Measurements from ENCODE around the gene EPHB1. TPM values are rescaled to one million over a fixed set of nuclear protein-coding genes. Genes with fewer than 3 reads are reported as not detected.

Gene EPHB1
- total and polyA plus RNA-seq, 2 donors (not counting 3 experiments of a cell fraction or from before 2014, with no cell fraction given): 1.3 to 5.2 TPM

DNA sequence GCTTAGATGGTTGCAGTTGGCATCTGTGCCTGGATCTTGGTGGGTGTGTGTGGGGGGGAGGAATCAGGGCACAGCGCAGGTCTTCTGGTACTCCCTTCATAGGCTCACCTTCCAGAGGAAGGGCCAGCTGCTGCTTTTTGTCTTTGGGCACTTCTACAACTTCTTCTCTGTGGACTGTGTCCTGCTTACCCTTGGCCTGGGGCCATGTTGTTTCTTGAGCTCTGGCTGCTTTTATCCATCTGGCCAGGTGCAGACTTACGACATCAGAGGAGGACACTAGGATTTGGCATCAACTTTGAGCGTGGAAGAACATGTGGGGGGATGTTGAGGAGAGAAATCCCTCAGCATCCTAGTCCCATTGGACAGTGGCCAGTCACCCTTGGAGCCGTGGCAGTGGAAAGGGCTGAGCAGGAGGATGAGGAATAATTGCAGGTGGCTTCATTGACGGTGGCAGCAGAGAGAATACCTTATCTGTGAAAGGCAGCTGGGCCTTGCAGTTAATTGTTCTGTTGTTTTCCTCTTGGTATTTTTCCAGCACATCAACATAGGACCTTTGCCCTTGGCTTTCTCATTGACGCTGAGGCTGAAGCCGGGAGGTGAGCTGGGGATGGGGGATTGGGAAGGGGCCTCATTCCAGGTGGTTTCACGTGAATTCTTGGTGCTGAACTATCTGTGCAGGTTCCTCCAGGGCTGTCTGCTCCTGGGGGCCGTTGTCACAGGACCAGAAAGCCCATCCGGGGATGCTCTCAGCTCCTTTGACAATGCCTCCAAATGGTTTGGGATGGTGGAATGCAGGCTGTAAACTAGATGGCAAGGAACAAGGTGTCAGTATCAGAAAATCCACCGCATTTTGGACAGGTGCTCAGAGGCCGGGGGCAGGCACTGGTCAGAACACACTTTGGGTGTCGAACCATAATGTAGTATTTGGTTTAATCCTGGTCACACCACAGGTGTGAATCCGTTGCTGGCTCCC, 9.7 kb downstream of the EPHB1 start:
- Histone ChIP-seq H4K20me1 (replicated peaks; ENCODE audit: control insufficient read depth, extremely low read depth, insufficient read depth, low read length) (no peaks in the 10 kb centered on the region), H3K4me3 (replicated peaks in 1 of 3; ENCODE audit: insufficient read depth in 1 of 3, low read depth in 1 of 3, low read length in 3 of 3) (no peak overlapping the region), H3K4me1 (ENCODE audit: control insufficient read depth, extremely low read depth, insufficient read depth, low read length) (no peaks in the 10 kb centered on the region), H3K9me3 (replicated peaks; ENCODE audit: control insufficient read depth, insufficient read depth, low read length) (no peaks in the 10 kb centered on the region), H3K27me3 (ENCODE audit: control insufficient read depth in 2 of 2, insufficient read depth in 2 of 2, low read length in 2 of 2) (peaks cover 0 to 3% of the 10 kb centered on the region in 2 experiments), H3K36me3 (ENCODE audit: control insufficient read depth in 2 of 2, extremely low read depth in 1 of 2, insufficient read depth in 2 of 2, low read length in 2 of 2) (no peaks in the 10 kb centered on the region), H3K9ac (replicated peaks; ENCODE audit: extremely low read depth, insufficient read depth, low read length) (no peak overlapping the region), H3K27ac (ENCODE audit: insufficient read depth, low read depth, low read length) (no peak overlapping the region), H3K4me2 (ENCODE audit: insufficient read depth, low read length) (no peak overlapping the region), H3K9me1 (replicated peaks; ENCODE audit: control insufficient read depth, extremely low read depth, insufficient read depth, low read length) (no peaks in the 10 kb centered on the region), H2AFZ (ENCODE audit: low read depth, low read length) (no peak overlapping the region), H3K79me2 (ENCODE audit: control insufficient read depth, insufficient read depth, low read length) (no peaks in the 10 kb centered on the region)
- POLR2A ChIA-PET: no interaction called here
- dilution Hi-C loops (cut with MboI; ENCODE audit: extremely low pct_ligation_motif_present, low sequenced_read_pairs) (no loop called here), intact Hi-C loops (cut with micrococcal nuclease) (no loop called here)
- no TSS peak for BruUV-seq (replicated peaks)
- FAIRE-seq: no peak
- TF ChIP-seq EZH2 (IDR thresholded peaks at IDR 0.05; ENCODE audit: borderline replicate concordance, low read depth, low read length, severe bottlenecking): no peak
- no peak for TF ChIP-seq POLR2AphosphoS5 (IDR thresholded peaks at IDR 0.05; ENCODE audit: insufficient read depth, low read depth, low read length)
- no peak for TF ChIP-seq POLR2A (IDR thresholded peaks at IDR 0.05; ENCODE audit: low read depth, low read length)
- TF ChIP-seq, protein P1, sequence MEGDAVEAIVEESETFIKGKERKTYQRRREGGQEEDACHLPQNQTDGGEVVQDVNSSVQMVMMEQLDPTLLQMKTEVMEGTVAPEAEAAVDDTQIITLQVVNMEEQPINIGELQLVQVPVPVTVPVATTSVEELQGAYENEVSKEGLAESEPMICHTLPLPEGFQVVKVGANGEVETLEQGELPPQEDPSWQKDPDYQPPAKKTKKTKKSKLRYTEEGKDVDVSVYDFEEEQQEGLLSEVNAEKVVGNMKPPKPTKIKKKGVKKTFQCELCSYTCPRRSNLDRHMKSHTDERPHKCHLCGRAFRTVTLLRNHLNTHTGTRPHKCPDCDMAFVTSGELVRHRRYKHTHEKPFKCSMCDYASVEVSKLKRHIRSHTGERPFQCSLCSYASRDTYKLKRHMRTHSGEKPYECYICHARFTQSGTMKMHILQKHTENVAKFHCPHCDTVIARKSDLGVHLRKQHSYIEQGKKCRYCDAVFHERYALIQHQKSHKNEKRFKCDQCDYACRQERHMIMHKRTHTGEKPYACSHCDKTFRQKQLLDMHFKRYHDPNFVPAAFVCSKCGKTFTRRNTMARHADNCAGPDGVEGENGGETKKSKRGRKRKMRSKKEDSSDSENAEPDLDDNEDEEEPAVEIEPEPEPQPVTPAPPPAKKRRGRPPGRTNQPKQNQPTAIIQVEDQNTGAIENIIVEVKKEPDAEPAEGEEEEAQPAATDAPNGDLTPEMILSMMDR (IDR thresholded peaks at IDR 0.05; ENCODE audit: extremely low read depth in 1 of 2, insufficient read depth in 1 of 2, low read depth in 1 of 2, low read length in 2 of 2): no peak
- TF ChIP-seq GATA2 (IDR thresholded peaks at IDR 0.05; ENCODE audit: insufficient read depth, insufficient read length, low read depth, low read length): no peak
- TF ChIP-seq JUN (IDR thresholded peaks at IDR 0.05; ENCODE audit: borderline replicate concordance, insufficient read depth, insufficient read length, low read depth): no peak
- no peak for DNase-seq (ENCODE audit: low read depth, low spot score)
- CTCF ChIA-PET: no interaction called here
